Breast epithelium (tissue), 4 donors: ENCODE data around the gene F10. TPM values are rescaled to one million over a fixed set of nuclear protein-coding genes. Genes with fewer than 3 reads are reported as not detected.
"Not testable (repeated sequence)": the region's sequence is repeated elsewhere in the genome, so short reads cannot be mapped to it uniquely, and the experiment has no call there.

Experiments
- DNase-seq, 2 donors: peaks; one replicate each; pipeline ENCODE4 v3.0.0-alpha.2; 2019; ENCODE audit warnings: low spot score in 2 of 2
- H3K27ac ChIP-seq, 2 donors: fragments of 200-600 bp; sonication (generic) in 1 of 2; one replicate each; pipeline ENCODE4 v1.5.1; 2016 to 2019; ENCODE audit warnings: mild to moderate bottlenecking in 1 of 2
- H3K27me3 ChIP-seq, 2 donors: fragments of 200-600 bp; sonication (generic) in 1 of 2; one replicate each; pipeline versions ENCODE4 v1.5.1 to v1.6.0; 2017 to 2019; ENCODE audit warnings: control low read depth in 1 of 2, mild to moderate bottlenecking in 1 of 2
- H3K36me3 ChIP-seq: fragments of 200-600 bp; one replicate; pipeline ENCODE4 v1.5.1; 2019
- H3K4me1 ChIP-seq, 2 donors: fragments of 200-600 bp; sonication (generic); one replicate each; pipeline ENCODE4 v1.5.1; 2016 to 2019; ENCODE audit warnings: control low read depth in 1 of 2
- H3K4me3 ChIP-seq, 3 donors: fragments of 200-600 bp; sonication (generic); 1 replicate in 2 of 3; 2 replicates in 1 of 3; pipeline ENCODE4 v1.5.1; 2016 to 2019; ENCODE audit warnings: mild to moderate bottlenecking in 3 of 3, moderate library complexity in 2 of 3
- H3K9me3 ChIP-seq, 2 donors: fragments of 200-600 bp; sonication (generic) in 1 of 2; one replicate each; pipeline ENCODE4 v1.5.1; 2016 to 2019; ENCODE audit warnings: control low read depth in 1 of 2
- CTCF ChIP-seq, 3 donors: fragments of 450-650 bp; IDR thresholded peaks; one replicate each; pipeline ENCODE4 v1.5.1; 2016 to 2017; ENCODE audit warnings: antibody characterized with exemption in 3 of 3, mild to moderate bottlenecking in 3 of 3, moderate library complexity in 3 of 3
- POLR2A ChIP-seq: fragments of 450-650 bp; IDR thresholded peaks from one replicate; pipeline ENCODE4 v1.6.1; 2016; ENCODE audit warnings: antibody characterized with exemption, mild to moderate bottlenecking, moderate library complexity
- POLR2AphosphoS5 ChIP-seq, 3 donors: sonication (generic); formaldehyde crosslinking; IDR thresholded peaks; one replicate each; pipeline ENCODE4 v1.6.1; 2017; ENCODE audit warnings: antibody characterized with exemption in 3 of 3
- intact Hi-C: fragments of 100-400 bp; cut with DNase I; formaldehyde crosslinking; loops from one replicate; pipeline ENCODE4 v1.15.1; 2023; ENCODE audit warnings: low total_unique reads
- total RNA-seq, 3 donors: library from RNA; depleted of rRNA; stranded (reverse); fragments of >200 nt; gene quantifications; one replicate each; pipeline ENCODE4 v1.1.0, GENCODE V29; 2016

Gene F10
- total RNA-seq, 3 donors from 2014 or later = 5.1 to 63.2 (median 8.2) TPM

- intact Hi-C loops = no loop called here
- no peak for DNase-seq
- no peaks in the 10 kb centered on the region for H3K36me3 ChIP-seq
- no peak overlapping the region for H3K4me3 ChIP-seq
- H3K27me3 ChIP-seq = no peaks in the 10 kb centered on the region
- TF ChIP-seq POLR2AphosphoS5 (IDR thresholded peaks at IDR 0.05) = no peak
- no peak for TF ChIP-seq CTCF (IDR thresholded peaks at IDR 0.05)
- TF ChIP-seq POLR2A = no peak
- no peaks in the 10 kb centered on the region for H3K4me1 ChIP-seq
- no peaks in the 10 kb centered on the region for H3K9me3 ChIP-seq
- no peak overlapping the region for H3K27ac ChIP-seq
Measured at GRCh38 chr13:113097651-113098050, 24.9 kb upstream of the F10 start.

- Histone ChIP-seq H3K36me3 (no peaks in the 10 kb centered on the region), H3K27ac (no peak overlapping the region), H3K4me3 (no peak overlapping the region), H3K4me1 (no peaks in the 10 kb centered on the region), H3K27me3 (no peaks in the 10 kb centered on the region), H3K9me3 (no peaks in the 10 kb centered on the region)
- TF ChIP-seq POLR2AphosphoS5 (IDR thresholded peaks at IDR 0.05) (no peak), CTCF (IDR thresholded peaks at IDR 0.05) (no peak), POLR2A (no peak)
- intact Hi-C loops = no loop called here
- no peak for DNase-seq
Measured at GRCh38 chr13:113098162-113098732, 24.4 kb upstream of the F10 start.

- intact Hi-C loops = no loop called here
- Histone ChIP-seq H3K36me3 (no peaks in the 10 kb centered on the region), H3K9me3 (no peaks in the 10 kb centered on the region), H3K27ac (no peak overlapping the region), H3K4me1 (no peaks in the 10 kb centered on the region), H3K27me3 (peaks cover 0 to 7% of the 10 kb centered on the region in 2 donors), H3K4me3 (no peak overlapping the region)
- no peak for DNase-seq
- TF ChIP-seq CTCF (IDR thresholded peaks at IDR 0.05) (no peak), POLR2A (no peak), POLR2AphosphoS5 (IDR thresholded peaks at IDR 0.05) (no peak)
Measured at GRCh38 chr13:113099142-113099541, 23.5 kb upstream of the F10 start.

- DNase-seq, H3K27ac ChIP-seq, H3K4me3 ChIP-seq, H3K9me3 ChIP-seq, H3K36me3 ChIP-seq, H3K4me1 ChIP-seq, intact Hi-C loops: not testable (repeated sequence)
- peaks cover 0 to 17% of the 10 kb centered on the region in 2 donors for H3K27me3 ChIP-seq
Measured at GRCh38 chr13:113102302-113102701, 20.3 kb upstream of the F10 start.

GRCh38 chr13:113102727-113103126 lies 19.9 kb upstream of the F10 start:
- Histone ChIP-seq H3K36me3 (no peaks in the 10 kb centered on the region), H3K4me3 (no peak overlapping the region), H3K27me3 (peaks cover 0 to 17% of the 10 kb centered on the region in 2 donors), H3K9me3 (no peaks in the 10 kb centered on the region), H3K4me1 (no peaks in the 10 kb centered on the region), H3K27ac (no peak overlapping the region)
- TF ChIP-seq POLR2A (no peak), CTCF (IDR thresholded peaks at IDR 0.05) (no peak), POLR2AphosphoS5 (IDR thresholded peaks at IDR 0.05) (no peak)
- DNase-seq = no peak
- intact Hi-C loops = no loop called here

GRCh38 chr13:113103646-113104045 lies 19.0 kb upstream of the F10 start:
- H3K27me3 ChIP-seq = peaks cover 0 to 17% of the 10 kb centered on the region in 2 donors
- intact Hi-C loops = no loop called here
- H3K9me3 ChIP-seq = no peaks in the 10 kb centered on the region
- H3K27ac ChIP-seq = no peak overlapping the region
- TF ChIP-seq POLR2AphosphoS5 (IDR thresholded peaks at IDR 0.05) = no peak
- no peak for TF ChIP-seq CTCF (IDR thresholded peaks at IDR 0.05)
- no peak for TF ChIP-seq POLR2A
- H3K4me1 ChIP-seq = no peaks in the 10 kb centered on the region
- no peak overlapping the region for H3K4me3 ChIP-seq
- no peak for DNase-seq
- no peaks in the 10 kb centered on the region for H3K36me3 ChIP-seq
